Thyroid gland (tissue), 4 donors: ENCODE measurements around the gene SND1.

Source experiments
- POLR2A ChIP-seq, 2 donors: fragments of 450-650 bp; IDR thresholded peaks; one replicate each; pipeline ENCODE4 v1.6.1; 2017; ENCODE audit warnings: antibody characterized with exemption in 2 of 2, mild to moderate bottlenecking in 2 of 2, moderate library complexity in 1 of 2
- TF ChIP-seq, protein P1 (sequence below), 6 experiments: fragments of 200-600 bp in 3 of 6; fragments of 450-650 bp in 3 of 6; sonication (generic) in 3 of 6; IDR thresholded peaks; one replicate each; pipeline ENCODE4 v1.5.1; 2016 to 2019; ENCODE audit warnings: antibody characterized with exemption in 6 of 6, mild to moderate bottlenecking in 2 of 6, inconsistent platforms in 1 of 6, moderate library complexity in 1 of 6

DNA sequence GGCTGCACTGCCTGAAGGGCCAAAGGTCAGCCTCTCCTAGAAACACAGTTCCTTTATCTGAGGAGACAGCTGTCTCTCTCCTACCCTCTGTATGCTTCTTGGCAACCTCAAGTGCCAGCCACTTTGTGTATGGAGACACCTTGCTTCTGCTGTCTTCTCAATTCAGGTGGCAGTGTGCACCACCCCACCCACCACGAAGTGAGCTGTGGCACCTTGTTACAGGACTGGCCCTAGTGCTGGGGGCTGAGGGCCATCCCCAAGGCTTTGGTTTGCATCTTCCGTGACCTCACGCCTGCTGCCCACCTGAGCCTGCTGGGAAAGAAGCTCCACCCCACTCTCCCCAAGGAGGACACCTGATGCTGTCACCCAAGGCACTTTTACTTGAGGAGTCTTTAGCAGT lies 426.3 kb downstream of the SND1 start:
- TF ChIP-seq, protein P1, sequence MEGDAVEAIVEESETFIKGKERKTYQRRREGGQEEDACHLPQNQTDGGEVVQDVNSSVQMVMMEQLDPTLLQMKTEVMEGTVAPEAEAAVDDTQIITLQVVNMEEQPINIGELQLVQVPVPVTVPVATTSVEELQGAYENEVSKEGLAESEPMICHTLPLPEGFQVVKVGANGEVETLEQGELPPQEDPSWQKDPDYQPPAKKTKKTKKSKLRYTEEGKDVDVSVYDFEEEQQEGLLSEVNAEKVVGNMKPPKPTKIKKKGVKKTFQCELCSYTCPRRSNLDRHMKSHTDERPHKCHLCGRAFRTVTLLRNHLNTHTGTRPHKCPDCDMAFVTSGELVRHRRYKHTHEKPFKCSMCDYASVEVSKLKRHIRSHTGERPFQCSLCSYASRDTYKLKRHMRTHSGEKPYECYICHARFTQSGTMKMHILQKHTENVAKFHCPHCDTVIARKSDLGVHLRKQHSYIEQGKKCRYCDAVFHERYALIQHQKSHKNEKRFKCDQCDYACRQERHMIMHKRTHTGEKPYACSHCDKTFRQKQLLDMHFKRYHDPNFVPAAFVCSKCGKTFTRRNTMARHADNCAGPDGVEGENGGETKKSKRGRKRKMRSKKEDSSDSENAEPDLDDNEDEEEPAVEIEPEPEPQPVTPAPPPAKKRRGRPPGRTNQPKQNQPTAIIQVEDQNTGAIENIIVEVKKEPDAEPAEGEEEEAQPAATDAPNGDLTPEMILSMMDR (IDR thresholded peaks at IDR 0.05), result no peak
- no peak for TF ChIP-seq POLR2A (IDR thresholded peaks at IDR 0.05)
